Measurements from ENCODE around the gene CHI3L2. TPM values are rescaled to one million over a fixed set of nuclear protein-coding genes. Genes with fewer than 3 reads are reported as not detected.

The CHI3L2 gene
- total RNA-seq, 2 donors from 2014 or later = 2.2 to 5.9 TPM

DNA sequence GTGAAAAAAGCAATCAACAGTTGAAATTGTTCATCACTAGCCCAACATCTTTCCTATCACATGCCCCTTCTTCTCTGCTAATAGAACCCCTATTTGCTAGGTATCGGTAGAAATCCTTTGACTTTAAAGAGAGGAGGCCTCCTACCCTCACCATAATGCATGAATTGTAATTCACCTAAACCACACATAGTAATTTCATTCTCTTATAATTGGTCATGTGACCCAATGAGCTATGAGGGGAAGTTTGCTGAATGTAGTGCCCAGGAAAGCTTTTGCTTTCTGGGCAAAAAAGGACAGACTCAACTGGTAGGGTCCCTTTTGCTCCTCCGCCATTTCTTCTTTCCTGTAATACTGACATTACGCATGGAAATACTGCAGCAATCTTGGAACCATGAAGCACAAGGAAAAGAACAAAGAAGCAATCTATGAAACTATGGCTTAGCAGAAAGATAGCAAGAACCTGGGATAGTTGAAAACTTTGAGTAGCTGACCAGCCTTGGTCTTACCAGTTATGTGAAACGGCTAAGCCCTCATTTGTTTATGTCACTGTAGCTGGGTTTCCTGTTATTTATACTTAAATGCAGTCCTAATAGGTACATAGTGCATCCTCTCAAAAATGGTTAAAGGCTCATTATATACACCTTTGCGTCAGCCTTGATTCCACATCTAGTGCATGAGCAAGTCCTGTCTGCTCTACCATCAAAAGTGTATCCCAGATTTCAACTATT, 10.2 kb upstream of the CHI3L2 start:
- no peak overlapping the region for H3K4me3 ChIP-seq
- H3K36me3 ChIP-seq = no peaks in the 10 kb centered on the region
- TF ChIP-seq, protein P1, sequence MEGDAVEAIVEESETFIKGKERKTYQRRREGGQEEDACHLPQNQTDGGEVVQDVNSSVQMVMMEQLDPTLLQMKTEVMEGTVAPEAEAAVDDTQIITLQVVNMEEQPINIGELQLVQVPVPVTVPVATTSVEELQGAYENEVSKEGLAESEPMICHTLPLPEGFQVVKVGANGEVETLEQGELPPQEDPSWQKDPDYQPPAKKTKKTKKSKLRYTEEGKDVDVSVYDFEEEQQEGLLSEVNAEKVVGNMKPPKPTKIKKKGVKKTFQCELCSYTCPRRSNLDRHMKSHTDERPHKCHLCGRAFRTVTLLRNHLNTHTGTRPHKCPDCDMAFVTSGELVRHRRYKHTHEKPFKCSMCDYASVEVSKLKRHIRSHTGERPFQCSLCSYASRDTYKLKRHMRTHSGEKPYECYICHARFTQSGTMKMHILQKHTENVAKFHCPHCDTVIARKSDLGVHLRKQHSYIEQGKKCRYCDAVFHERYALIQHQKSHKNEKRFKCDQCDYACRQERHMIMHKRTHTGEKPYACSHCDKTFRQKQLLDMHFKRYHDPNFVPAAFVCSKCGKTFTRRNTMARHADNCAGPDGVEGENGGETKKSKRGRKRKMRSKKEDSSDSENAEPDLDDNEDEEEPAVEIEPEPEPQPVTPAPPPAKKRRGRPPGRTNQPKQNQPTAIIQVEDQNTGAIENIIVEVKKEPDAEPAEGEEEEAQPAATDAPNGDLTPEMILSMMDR (IDR thresholded peaks at IDR 0.05) = no peak
- H3K9me3 ChIP-seq = no peaks in the 10 kb centered on the region
- DNase-seq (ENCODE audit: low spot score) = no peak
- no peak for ATAC-seq (ENCODE audit: insufficient number of reproducible peaks, low FRiP score, low read depth)
- no peaks in the 10 kb centered on the region for H3K27me3 ChIP-seq (replicated peaks; ENCODE audit: insufficient read depth)
- H3K4me1 ChIP-seq (ENCODE audit: control insufficient read depth in 1 of 2, low read depth in 2 of 2) = peaks cover 1 to 2% of the 10 kb centered on the region in 2 donors
- no peak overlapping the region for H3K27ac ChIP-seq

DNA sequence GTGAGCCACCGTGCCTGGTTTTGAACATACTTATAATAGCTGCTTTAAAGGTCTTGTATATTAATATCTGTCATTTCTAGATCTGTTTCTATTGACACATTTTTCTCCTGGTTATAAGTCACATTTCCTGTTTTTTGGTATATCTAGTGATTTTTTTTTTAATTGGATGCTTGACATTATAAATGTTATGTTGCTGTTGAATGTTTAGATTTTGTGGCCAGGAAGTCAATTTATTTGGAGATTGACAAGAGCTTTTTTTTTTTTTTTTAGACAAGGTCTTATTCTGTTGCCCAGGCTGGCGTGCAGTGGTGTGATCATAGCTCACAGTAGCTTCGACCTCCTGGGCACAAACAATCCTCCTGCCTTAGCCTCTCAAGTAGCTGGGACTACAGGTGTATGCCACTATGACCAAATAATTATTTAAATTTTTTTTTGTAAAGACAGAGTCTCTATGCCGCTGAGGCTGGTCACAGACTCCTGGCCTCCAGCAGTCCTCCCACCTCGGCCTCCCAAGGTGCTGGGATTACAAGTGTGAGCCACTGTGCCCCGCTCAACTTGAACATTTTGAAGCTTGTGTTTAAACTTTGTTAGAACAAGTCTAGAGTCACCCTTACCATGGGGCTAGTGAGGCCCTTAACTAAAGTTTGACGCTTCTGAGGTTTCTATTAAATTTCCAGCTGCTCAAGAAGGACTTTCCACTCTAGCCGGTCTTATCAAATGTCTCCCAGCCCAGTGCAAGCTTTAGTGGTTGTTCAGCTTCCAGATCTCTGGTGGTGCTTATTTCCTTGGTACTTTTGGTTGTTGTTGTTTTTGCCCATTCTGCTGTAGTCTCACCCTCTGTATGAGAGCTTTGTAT, 8.6 kb upstream of the CHI3L2 start:
- Histone ChIP-seq H3K27me3 (replicated peaks; ENCODE audit: insufficient read depth) (no peaks in the 10 kb centered on the region), H3K4me3 (no peak overlapping the region), H3K4me1 (ENCODE audit: control insufficient read depth in 1 of 2, low read depth in 2 of 2) (peaks cover 6 to 9% of the 10 kb centered on the region in 2 donors), H3K36me3 (no peaks in the 10 kb centered on the region), H3K27ac (no peak overlapping the region), H3K9me3 (no peaks in the 10 kb centered on the region)
- TF ChIP-seq, protein P1 (IDR thresholded peaks at IDR 0.05) = no peak
- DNase-seq (ENCODE audit: low spot score) (no peak), ATAC-seq (ENCODE audit: insufficient number of reproducible peaks, low FRiP score, low read depth) (no peak)

DNA sequence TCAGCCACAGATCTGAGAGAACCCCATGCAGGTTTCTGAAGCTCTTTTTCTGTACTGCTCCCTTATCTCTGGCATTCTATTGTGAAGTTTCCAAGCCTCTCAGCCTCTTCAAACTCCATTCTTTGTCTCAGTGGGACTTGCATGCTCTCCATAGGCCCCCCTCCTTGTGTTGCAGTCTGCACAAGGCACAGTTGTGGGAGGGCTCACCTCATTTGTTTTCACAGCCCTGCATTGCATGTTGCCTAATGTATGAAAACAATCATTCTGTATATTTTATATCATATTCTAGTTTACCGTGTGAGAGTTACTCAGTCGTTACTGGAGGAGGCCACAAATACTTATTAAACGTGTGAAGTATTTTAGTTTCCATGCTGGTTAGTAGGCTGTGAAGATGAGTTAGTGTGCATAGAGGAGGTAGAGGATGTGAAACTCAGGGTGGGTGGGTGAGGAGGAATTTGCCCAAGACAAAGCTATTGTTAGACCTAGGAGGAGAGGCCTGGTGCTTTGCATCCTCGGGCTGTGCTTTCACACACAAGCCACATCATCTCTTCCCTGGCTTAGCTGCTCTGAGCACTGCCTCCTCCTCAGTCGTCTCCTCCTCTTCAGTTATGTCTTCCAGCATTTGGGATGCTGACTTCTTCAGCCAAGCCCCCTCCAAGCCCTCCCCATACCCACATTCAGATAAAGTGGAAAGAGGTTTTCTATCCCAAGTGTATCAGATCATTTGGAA, 7.8 kb upstream of the CHI3L2 start:
- H3K4me3 ChIP-seq = no peak overlapping the region
- no peaks in the 10 kb centered on the region for H3K27me3 ChIP-seq (replicated peaks; ENCODE audit: insufficient read depth)
- TF ChIP-seq, protein P1 (IDR thresholded peaks at IDR 0.05) = no peak
- H3K9me3 ChIP-seq = no peaks in the 10 kb centered on the region
- DNase-seq (ENCODE audit: low spot score) = no peak
- H3K27ac ChIP-seq = no peak overlapping the region
- no peaks in the 10 kb centered on the region for H3K36me3 ChIP-seq
- no peak for ATAC-seq (ENCODE audit: insufficient number of reproducible peaks, low FRiP score, low read depth)
- H3K4me1 ChIP-seq (ENCODE audit: control insufficient read depth in 1 of 2, low read depth in 2 of 2) = peaks cover 6 to 9% of the 10 kb centered on the region in 2 donors

DNA sequence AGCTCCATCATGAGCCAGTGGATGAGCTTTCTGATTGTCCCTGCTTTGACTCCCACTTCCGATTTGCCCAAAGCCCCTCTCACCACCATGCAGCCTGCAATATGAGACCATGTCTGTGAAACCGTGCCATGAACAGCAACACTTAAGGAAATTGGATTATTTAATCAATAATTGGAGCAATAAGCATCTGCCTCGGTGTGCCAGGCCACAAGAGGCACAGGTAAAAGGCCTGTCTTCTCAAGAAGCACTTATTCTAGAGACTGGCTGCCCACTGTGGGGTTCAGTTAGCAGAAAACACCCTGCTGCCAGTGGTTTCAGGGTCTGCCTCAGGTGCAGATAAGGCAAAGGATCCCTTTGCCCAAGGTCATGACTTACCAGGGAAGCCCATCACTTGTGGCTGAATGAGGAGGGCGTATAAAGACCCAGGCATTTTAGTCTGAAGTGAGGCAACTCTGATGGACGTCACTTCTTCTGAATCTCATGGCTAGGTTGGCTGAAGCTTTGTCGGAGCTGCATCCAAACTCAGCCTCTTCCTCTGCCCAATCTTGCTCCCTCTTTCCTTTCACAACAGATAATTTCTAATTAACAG, 7.1 kb upstream of the CHI3L2 start:
- H3K9me3 ChIP-seq = no peaks in the 10 kb centered on the region
- ATAC-seq (ENCODE audit: insufficient number of reproducible peaks, low FRiP score, low read depth) = no peak
- H3K27ac ChIP-seq = no peak overlapping the region
- no peaks in the 10 kb centered on the region for H3K36me3 ChIP-seq
- no peak overlapping the region for H3K4me3 ChIP-seq
- H3K4me1 ChIP-seq (ENCODE audit: control insufficient read depth in 1 of 2, low read depth in 2 of 2) = peaks cover 6 to 9% of the 10 kb centered on the region in 2 donors
- DNase-seq (ENCODE audit: low spot score) = no peak
- TF ChIP-seq, protein P1 (IDR thresholded peaks at IDR 0.05) = no peak
- H3K27me3 ChIP-seq (replicated peaks; ENCODE audit: insufficient read depth) = no peaks in the 10 kb centered on the region
